GM23248 (cell line): ENCODE results near the gene COL1A2.

Source experiments
- EZH2 ChIP-seq: fragments of 200-600 bp; sonication (generic); IDR thresholded peaks from 2 replicates; pipeline ENCODE4 v1.6.1; 2018; ENCODE audit warnings: antibody characterized with exemption, mild to moderate bottlenecking; ENCODE audit not compliant: insufficient read depth, poor library complexity, severe bottlenecking
- EZH2phosphoT487 ChIP-seq: fragments of 200-600 bp; sonication (generic); IDR thresholded peaks from 2 replicates; pipeline ENCODE4 v1.6.1; 2018; ENCODE audit warnings: antibody characterized with exemption, moderate library complexity, mild to moderate bottlenecking, low read depth; ENCODE audit not compliant: insufficient read depth

DNA sequence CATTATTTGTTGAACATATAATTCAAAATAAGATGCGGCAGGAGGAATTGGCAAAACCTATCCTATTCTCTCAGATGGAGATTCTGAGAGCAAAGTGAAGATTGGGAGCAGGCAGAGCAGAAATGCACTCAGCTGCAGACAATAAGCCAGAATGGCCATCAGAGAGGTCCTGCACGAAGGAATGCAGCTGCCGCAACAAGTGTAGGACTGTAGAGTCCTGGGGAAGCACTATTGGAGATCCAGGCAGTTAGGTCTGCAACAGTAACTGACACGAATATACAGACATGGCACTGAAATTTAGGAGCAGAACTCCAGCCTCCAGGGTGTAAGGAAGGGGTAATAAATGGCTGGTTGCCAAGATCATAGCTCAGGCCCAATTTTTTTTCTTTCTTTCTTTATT, 10.4 kb upstream of the COL1A2 start:
- no peak for TF ChIP-seq EZH2phosphoT487
- no peak for TF ChIP-seq EZH2
